Endothelial cell (in vitro differentiated cells): ENCODE data around the gene CNOT4. TPM values are rescaled to one million over a fixed set of nuclear protein-coding genes. Genes with fewer than 3 reads are reported as not detected.

Experiments used
- DNase-seq: peaks from one replicate; pipeline ENCODE4 v3.0.0; 2021; ENCODE audit warnings: low spot score
- H3K27ac Mint-ChIP-seq: one replicate; pipeline ENCODE4 v1.8.0; 2021; ENCODE audit warnings: mixed read lengths, inconsistent platforms; ENCODE audit not compliant: unreplicated experiment
- H3K27me3 Mint-ChIP-seq: one replicate; pipeline ENCODE4 v1.8.0; 2021; ENCODE audit warnings: mild to moderate bottlenecking, moderate library complexity, mixed read lengths, inconsistent platforms; ENCODE audit not compliant: unreplicated experiment
- H3K36me3 Mint-ChIP-seq: one replicate; pipeline ENCODE4 v1.8.0; 2021; ENCODE audit warnings: mild to moderate bottlenecking, low read depth, mixed read lengths, inconsistent platforms; ENCODE audit not compliant: unreplicated experiment
- H3K4me1 Mint-ChIP-seq: one replicate; pipeline ENCODE4 v1.8.0; 2021; ENCODE audit warnings: mild to moderate bottlenecking, mixed read lengths, inconsistent platforms; ENCODE audit not compliant: unreplicated experiment
- H3K4me3 Mint-ChIP-seq: one replicate; pipeline ENCODE4 v1.8.0; 2021; ENCODE audit warnings: mild to moderate bottlenecking, mixed read lengths, inconsistent platforms; ENCODE audit not compliant: unreplicated experiment
- H3K9me3 Mint-ChIP-seq: one replicate; pipeline ENCODE4 v1.8.0; 2021; ENCODE audit warnings: mixed read lengths, inconsistent platforms; ENCODE audit not compliant: unreplicated experiment
- total RNA-seq: library from RNA; stranded (reverse); fragmentation: NEBNext Ultra II Directional; extraction: Animal tissue kit (Norgen Biotek cat#: 25700); gene quantifications from one replicate; pipeline ENCODE4 v1.2.1, GENCODE V29; 2021; ENCODE audit not compliant: unreplicated experiment
- TF ChIP-seq, protein P1 (sequence below): fragments of 200-600 bp; sonication (generic); IDR thresholded peaks from one replicate; pipeline ENCODE4 v1.5.0; 2021; ENCODE audit warnings: antibody characterized with exemption; ENCODE audit not compliant: unreplicated experiment

The CNOT4 gene
- total RNA-seq, 1 donor from 2014 or later = 22.7 TPM

DNA sequence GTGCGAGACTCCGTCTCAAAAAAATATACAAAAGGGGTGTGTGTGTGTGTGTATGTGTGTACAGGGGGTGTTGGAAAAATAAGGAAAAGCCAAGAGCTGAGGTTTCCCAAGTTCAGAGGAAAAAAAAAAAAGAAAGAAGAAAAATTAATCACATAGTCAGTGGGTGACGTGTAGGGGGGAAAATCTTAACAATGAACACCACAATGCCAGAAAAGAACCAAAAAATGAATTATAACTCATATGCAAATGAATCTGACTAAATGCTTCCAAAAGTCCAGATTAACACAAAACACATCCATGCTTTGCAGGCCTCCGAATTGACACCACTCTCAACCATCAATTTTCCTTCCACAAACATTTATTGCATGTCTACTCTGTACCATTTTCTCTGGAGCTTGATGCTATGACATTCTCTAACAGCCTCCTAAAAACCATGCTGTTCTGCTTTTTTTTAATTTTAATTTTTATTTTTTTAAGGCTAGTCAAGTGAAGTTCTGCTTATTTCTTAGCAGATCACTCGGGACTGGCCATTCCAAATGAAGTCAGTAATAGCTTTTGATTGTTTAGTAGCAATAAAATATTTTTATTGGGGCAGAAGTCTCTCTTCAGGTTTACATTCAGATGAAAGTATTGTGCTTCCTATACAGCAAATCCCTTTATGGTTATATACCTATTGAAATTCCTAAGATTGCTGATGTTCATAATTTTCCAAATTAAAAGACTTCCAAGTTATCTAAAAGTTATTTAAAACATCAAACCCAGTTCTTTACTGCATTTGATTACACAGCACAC is 133.8 kb downstream of the CNOT4 start:
- Mint-ChIP-seq H3K4me1 (peaks cover 4% of the 10 kb centered on the region), H3K4me3 (no peak overlapping the region), H3K9me3 (no peaks in the 10 kb centered on the region), H3K27ac (no peak overlapping the region), H3K36me3 (no peaks in the 10 kb centered on the region), H3K27me3 (no peaks in the 10 kb centered on the region)
- TF ChIP-seq, protein P1, sequence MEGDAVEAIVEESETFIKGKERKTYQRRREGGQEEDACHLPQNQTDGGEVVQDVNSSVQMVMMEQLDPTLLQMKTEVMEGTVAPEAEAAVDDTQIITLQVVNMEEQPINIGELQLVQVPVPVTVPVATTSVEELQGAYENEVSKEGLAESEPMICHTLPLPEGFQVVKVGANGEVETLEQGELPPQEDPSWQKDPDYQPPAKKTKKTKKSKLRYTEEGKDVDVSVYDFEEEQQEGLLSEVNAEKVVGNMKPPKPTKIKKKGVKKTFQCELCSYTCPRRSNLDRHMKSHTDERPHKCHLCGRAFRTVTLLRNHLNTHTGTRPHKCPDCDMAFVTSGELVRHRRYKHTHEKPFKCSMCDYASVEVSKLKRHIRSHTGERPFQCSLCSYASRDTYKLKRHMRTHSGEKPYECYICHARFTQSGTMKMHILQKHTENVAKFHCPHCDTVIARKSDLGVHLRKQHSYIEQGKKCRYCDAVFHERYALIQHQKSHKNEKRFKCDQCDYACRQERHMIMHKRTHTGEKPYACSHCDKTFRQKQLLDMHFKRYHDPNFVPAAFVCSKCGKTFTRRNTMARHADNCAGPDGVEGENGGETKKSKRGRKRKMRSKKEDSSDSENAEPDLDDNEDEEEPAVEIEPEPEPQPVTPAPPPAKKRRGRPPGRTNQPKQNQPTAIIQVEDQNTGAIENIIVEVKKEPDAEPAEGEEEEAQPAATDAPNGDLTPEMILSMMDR = no peak
- DNase-seq = no peak

DNA sequence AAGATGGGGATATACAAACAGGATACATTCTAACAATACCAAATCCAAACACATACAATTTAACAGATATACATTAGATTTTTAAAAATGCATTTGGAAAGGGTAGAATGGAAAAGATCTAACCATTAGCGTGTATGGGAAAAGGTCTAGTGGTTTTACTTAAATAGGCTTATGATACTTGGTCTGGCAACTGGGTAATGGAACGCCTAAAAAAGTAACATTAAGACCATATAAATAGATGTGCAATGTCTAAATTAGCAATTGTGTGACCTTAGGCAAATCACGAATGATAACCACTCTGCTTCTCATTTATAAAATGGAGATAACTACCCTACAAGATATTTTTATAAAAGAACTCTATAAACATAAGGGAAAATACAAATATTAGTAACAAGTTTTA is 135.2 kb downstream of the CNOT4 start:
- no peak for DNase-seq
- TF ChIP-seq, protein P1 = no peak
- no peaks in the 10 kb centered on the region for H3K36me3 Mint-ChIP-seq
- H3K9me3 Mint-ChIP-seq = no peaks in the 10 kb centered on the region
- peaks cover under 1% of the 10 kb centered on the region for H3K4me1 Mint-ChIP-seq
- H3K27me3 Mint-ChIP-seq = no peaks in the 10 kb centered on the region
- no peak overlapping the region for H3K27ac Mint-ChIP-seq
- H3K4me3 Mint-ChIP-seq = no peak overlapping the region

DNA sequence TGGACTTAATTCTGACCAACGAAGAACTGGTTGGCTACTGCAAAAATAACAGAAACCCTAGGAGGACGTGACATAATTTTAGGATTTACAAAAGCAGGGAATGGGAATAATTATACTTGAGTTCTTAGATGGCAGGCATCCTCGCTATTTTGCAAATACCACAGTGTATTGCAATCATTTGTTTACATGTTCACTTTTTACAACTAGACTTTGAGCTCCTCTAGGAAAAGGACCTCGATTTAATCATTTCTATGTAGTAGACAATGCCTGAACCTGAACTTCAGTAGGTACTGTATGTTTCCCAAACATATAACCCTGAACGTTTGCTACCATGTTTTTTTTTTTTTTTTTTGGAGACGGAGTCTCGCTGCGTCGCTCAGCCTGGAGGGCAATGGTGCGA is 137.7 kb downstream of the CNOT4 start:
- Mint-ChIP-seq H3K4me1 (no peaks in the 10 kb centered on the region), H3K4me3 (no peak overlapping the region), H3K27ac (no peak overlapping the region), H3K9me3 (no peaks in the 10 kb centered on the region), H3K36me3 (no peaks in the 10 kb centered on the region), H3K27me3 (no peaks in the 10 kb centered on the region)
- TF ChIP-seq, protein P1 = no peak
- no peak for DNase-seq

DNA sequence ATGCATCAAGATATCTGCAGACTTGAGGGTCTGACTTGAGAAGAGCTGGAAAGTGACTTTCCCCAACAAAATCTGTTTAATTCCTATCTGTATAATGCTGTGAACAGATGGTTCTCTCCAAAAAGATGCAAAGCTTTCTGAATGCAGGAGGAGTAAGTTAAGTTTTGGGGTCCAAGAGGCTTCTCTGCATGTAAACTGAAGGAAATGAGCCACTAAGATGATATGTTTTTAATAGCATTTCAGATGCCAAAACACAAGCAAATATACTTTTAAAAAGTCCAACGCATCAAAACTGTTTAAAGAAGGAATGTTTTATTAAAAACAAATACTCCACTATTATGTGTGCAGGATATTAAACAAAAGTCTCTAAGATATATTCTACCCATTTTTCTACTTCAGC is 139.2 kb downstream of the CNOT4 start:
- DNase-seq = no peak
- TF ChIP-seq, protein P1 = no peak
- Mint-ChIP-seq H3K4me1 (no peaks in the 10 kb centered on the region), H3K36me3 (no peaks in the 10 kb centered on the region), H3K27ac (no peak overlapping the region), H3K27me3 (no peaks in the 10 kb centered on the region), H3K4me3 (no peak overlapping the region), H3K9me3 (no peaks in the 10 kb centered on the region)

DNA sequence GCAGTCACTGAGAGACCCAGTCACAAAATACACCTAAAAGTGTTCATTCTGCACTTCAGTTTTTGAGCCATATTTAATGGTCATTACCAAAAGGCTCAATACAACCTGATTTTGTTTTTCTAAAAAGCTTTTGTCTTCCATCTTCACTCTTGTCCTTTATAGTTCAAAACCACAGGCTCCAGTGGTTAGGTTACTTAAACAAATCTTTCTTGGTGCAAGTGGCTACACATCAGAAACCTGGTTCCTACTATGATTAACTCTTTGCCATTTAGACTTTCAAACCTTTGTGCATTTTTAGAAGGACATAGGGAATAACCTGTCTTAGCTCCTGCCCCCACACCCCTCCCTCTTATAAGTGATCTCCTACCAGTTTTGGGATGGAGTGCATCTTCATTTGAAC is 140.5 kb downstream of the CNOT4 start:
- TF ChIP-seq, protein P1 = no peak
- H3K36me3 Mint-ChIP-seq = no peaks in the 10 kb centered on the region
- no peak overlapping the region for H3K27ac Mint-ChIP-seq
- no peaks in the 10 kb centered on the region for H3K9me3 Mint-ChIP-seq
- H3K4me1 Mint-ChIP-seq = no peaks in the 10 kb centered on the region
- no peak for DNase-seq
- H3K27me3 Mint-ChIP-seq = no peaks in the 10 kb centered on the region
- no peak overlapping the region for H3K4me3 Mint-ChIP-seq
